ENCODE measurements around the gene MC3R.

The MC3R gene

DNA sequence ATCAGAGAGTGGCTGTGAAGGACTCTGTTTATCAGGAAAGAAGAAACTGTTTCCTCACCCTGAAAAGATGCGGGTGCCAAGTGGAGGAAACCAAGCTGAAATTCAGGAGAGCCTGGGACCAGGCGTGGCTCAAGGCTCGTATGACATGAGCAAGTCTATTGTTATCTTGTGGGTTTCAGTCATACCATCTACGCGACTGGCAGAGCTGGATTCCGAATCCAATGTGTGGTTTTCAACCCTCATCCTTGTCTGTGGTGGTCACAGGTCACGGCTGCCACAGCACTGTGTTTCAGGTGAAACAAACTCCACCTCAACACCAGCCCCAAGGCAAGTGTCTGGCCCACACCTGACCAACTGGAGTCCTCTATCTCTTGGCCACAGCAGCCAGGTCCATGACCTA, 9.1 kb downstream of the MC3R start:
- no peak for DNase-seq

DNA sequence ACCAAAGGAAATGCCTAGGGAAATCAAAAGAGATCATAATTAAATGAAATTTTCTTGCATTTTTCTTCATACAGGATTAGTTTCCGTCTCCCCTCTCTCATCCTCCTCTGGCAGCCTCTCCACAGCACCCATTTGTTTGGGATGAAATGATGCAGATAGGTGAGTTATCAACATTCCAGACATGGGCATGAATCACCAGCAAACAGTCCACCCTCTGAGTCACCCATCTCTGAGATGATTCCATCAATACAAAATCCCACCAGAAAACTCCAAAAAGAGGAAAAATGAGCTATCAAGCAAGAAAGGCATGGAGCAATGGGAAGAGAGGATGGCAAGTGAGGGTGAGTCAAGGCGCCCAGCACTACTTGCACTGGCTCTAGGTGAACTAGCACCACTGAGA, 11.4 kb downstream of the MC3R start:
- DNase-seq: no peak

- DNase-seq: no peak
These were observed 20.0 kb downstream of the MC3R start for GRCh38 chr20:56268536-56268935.

GRCh38 chr20:56271974-56272373, 23.4 kb downstream of the MC3R start:
- DNase-seq: no peak

DNA sequence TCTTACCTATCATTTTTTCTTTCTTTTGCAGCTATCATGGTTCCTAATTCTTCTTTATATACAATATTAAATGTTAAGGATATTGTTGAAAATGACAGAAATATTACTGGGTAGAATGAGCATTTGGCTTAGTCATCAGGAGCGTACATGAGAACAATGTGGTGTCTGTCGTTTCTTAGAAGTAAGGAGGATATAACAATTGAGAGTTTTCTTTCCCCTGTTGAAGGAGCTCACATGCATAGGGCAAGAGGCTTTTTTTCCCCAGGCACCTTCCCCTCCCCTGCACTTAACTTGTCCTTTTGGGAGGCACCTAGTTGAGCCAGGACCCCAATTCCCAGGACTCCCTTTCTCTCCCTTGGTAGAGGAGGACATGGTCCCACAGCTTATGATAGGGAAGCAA, 25.0 kb downstream of the MC3R start:
- no peak for DNase-seq

GRCh38 chr20:56274156-56274555, 25.6 kb downstream of the MC3R start:
- DNase-seq: no peak

DNA sequence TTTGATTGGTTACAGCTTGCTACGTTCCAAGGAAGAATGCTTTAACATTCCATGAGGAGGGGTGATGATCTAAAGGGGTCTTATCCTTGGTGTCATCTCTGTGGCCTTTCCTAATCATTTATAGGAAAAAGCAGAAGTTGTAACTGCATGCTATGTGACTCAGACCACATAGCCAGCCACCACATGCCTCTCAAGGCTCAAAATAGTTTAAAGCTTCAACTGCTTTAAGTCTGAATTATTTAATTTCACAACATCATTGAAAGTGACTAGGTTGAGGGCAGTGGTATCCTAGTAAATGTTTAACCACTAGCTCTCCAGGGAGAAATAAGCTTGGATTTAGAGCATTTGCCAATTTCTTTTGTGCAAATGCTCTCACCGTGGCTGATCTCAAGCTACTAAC, 29.7 kb downstream of the MC3R start:
- DNase-seq: no peak

DNA sequence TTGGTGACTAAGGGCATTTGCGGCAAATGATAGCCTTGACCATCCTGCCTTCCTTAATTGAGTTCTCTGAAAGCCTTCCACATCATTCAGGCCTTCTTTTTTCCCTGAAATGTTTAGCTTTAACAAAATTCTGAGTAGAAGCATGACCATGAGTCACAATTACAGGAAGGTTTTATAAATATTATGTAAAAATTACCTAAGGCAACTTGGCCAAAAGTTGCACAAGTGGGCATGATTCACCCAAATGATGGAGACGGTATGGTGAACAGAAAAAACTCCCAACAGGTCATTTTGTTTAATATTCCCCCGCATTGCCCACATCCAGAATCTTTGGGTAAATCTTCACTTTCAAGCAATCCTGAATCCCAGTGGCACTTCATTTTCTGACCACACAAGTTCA, 37.0 kb downstream of the MC3R start:
- DNase-seq: no peak

- no peak for DNase-seq
These were observed 41.1 kb downstream of the MC3R start for GRCh38 chr20:56289652-56290051.

GRCh38 chr20:56299362-56299761, 50.8 kb downstream of the MC3R start:
- DNase-seq: no peak
